HAP-1 (cell line): ENCODE measurements around the gene TAS2R16.

Experiments used
- DNase-seq, 2 experiments: peaks; one replicate each; pipeline ENCODE4 v3.0.0-alpha.2; 2016 to 2020; ENCODE audit warnings: low spot score in 2 of 2
- H3K27me3 ChIP-seq: fragments of 250-450 bp; sonication (Bioruptor Pico); 2 replicates; pipeline ENCODE4 v1.5.1; 2020; ENCODE audit warnings: low read depth, mild to moderate bottlenecking, moderate library complexity
- H3K36me3 ChIP-seq: fragments of 250-450 bp; sonication (Bioruptor Pico); replicated peaks from 2 replicates; pipeline ENCODE4 v1.5.1; 2020; ENCODE audit warnings: mild to moderate bottlenecking
- H3K4me1 ChIP-seq: fragments of 250-450 bp; sonication (Bioruptor Pico); 2 replicates; pipeline ENCODE4 v1.5.1; 2020; ENCODE audit warnings: mild to moderate bottlenecking
- H3K4me3 ChIP-seq: fragments of 250-450 bp; sonication (Bioruptor Pico); 2 replicates; pipeline ENCODE4 v1.5.1; 2020; ENCODE audit warnings: mild to moderate bottlenecking, moderate library complexity
- H3K9me3 ChIP-seq: fragments of 250-450 bp; sonication (Bioruptor Pico); 2 replicates; pipeline ENCODE4 v1.5.1; 2020; ENCODE audit warnings: mild to moderate bottlenecking, moderate library complexity
- in situ Hi-C: fragments of 300-500 bp; cut with MboI; formaldehyde crosslinking; loops from 3 replicates; pipeline ENCODE4 v1.14.3; 2020; ENCODE audit warnings: low sequenced_read_pairs, inconsistent platforms, mixed read lengths

Gene TAS2R16, protein sequence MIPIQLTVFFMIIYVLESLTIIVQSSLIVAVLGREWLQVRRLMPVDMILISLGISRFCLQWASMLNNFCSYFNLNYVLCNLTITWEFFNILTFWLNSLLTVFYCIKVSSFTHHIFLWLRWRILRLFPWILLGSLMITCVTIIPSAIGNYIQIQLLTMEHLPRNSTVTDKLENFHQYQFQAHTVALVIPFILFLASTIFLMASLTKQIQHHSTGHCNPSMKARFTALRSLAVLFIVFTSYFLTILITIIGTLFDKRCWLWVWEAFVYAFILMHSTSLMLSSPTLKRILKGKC

DNA sequence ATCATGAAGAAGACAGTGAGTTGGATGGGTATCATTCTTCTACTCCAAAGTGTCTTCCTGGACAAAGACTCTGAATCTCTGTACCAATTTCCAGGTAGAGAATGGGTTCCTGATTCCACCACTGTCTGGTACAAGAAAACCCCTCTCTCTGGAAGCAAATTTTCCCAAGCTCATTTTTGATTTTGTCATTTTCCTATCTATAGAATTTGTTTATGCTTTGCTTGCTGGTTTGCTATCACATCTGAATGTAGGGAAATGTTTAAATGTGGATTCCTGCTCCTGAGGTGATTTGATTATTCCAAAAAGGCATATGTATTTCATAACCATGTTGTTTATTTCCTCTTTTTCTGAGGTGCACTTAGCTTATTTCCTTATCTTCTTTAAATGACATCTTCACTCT lies at the start of gene TAS2R16:
Gene TAS2R16, minus strand, starts transcription at position 101 of the 400 bp plus-strand sequence. Its CDS starts 66 bp downstream, at position 35.
- in situ Hi-C loops = no loop called here
- Histone ChIP-seq H3K4me3 (no peak within 1 kb of the TSS), H3K27me3 (peaks cover 6% of the 10 kb centered on the region), H3K36me3 (no peaks in the 10 kb centered on the region), H3K4me1 (no peaks in the 10 kb centered on the region), H3K9me3 (no peaks in the 10 kb centered on the region)
- DNase-seq = no peak

DNA sequence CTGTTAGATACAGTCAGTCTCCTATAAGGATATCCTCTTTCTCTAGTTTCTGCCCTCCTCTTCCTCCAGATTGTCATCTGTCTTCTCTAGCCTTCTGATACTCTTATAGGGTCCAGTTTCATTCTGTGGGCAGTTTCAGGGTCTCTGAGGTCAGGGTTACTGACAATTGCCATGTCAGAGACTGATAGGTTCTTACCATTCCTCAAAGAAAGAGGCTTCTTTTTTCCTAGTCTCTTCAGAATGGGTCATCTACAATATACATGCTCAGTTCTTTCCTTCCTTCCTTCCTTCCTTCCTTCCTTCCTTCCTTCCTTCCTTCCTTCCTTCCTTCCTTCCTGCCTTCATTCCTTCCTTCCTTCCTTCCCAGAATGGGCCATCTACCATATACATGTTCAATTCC lies 48.1 kb upstream of the TAS2R16 start:
- H3K9me3 ChIP-seq = no peaks in the 10 kb centered on the region; the same call in 1 of the 2 replicates
- H3K36me3 ChIP-seq = no peaks in the 10 kb centered on the region
- in situ Hi-C loops = no loop called here
- no peaks in the 10 kb centered on the region for H3K27me3 ChIP-seq
- DNase-seq = no peak
- no peak overlapping the region for H3K4me3 ChIP-seq
- H3K4me1 ChIP-seq = peaks cover 2% of the 10 kb centered on the region; the same call in 1 of the 2 replicates

DNA sequence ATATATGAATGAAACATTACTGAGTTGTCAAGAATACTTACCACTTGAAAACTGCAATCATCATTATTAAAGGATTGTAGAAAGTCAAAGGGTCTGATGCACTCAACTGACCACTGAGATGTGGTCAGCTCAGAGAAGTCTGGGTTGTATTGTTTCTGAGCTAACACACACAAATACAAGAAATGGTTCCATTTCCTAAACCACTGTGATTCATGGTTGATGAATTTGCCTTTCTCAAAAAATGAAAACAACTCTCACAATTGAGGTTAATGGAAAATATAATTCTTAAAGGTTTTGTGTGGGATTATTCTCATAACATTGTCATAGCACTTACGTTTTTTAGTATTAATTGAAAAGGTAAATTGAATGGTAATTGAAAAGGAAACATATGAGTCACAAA lies 45.6 kb upstream of the TAS2R16 start:
- in situ Hi-C loops = no loop called here
- Histone ChIP-seq H3K4me3 (no peak overlapping the region), H3K9me3 (no peaks in the 10 kb centered on the region), H3K27me3 (no peaks in the 10 kb centered on the region), H3K4me1 (peaks cover 3% of the 10 kb centered on the region; the same call in 1 of the 2 replicates), H3K36me3 (no peaks in the 10 kb centered on the region)
- DNase-seq = no peak

DNA sequence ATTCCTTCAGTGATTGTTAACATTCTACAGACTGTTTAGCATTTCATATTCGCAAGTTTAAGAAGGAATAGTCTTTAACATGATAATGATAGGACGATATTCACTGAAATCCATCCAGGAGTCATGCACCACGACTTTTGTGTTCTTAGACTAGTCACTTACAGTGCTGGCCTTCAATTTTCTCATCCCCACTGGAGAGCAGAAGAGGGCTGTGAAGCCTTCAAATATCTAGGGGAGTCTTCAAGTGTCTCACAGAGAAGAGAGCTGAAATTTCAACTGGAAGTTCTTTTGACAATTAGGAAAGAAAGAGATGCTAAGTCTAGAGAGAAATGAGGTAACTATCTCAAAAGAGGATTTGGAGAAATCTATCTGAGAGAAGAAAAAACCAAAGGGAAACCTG lies 43.8 kb upstream of the TAS2R16 start:
- Histone ChIP-seq H3K36me3 (no peaks in the 10 kb centered on the region), H3K4me3 (no peak overlapping the region), H3K27me3 (no peaks in the 10 kb centered on the region), H3K4me1 (peaks cover 3% of the 10 kb centered on the region; the same call in 1 of the 2 replicates), H3K9me3 (no peaks in the 10 kb centered on the region)
- in situ Hi-C loops = no loop called here
- no peak for DNase-seq

DNA sequence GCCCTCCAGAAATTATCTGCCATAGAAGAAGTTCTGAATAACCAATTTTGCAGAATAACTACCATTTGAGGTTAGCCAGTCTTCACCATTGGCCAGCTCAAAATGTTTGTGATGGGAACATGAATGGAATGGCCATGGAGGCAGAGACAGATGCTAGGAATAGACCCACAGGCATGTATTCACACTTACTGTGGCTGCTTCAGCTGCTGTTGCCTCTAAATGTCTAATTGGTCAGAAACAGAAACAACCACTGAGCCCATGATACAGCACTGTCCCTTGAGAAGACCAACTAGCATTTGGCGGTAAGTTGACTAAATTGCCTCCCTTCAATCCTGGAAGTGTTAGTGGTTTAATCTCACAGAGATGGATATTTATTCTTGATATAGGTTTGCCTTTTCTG lies 38.6 kb upstream of the TAS2R16 start:
- DNase-seq = no peak
- in situ Hi-C loops = no loop called here
- Histone ChIP-seq H3K27me3 (no peaks in the 10 kb centered on the region), H3K36me3 (no peaks in the 10 kb centered on the region), H3K9me3 (no peaks in the 10 kb centered on the region), H3K4me1 (peaks cover 3% of the 10 kb centered on the region; the same call in 1 of the 2 replicates), H3K4me3 (no peak overlapping the region)

DNA sequence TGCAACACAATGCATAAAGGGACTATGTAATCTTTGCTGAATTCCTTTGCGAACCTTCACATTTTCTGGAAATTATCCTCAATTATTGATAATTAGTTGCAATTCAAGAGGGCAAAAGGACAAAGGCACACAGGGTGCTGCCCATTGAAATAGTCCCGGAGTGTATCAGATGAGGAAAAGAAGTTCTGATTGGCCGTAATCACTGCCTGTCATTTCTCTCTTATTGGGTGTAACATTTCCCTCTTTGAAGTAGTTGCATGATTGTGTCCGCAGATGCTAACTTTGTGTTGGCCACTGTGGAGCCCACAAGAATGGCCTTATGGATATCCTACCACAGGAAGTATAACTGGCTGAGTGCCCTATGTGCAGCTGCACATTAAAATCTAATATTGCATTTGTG lies 35.1 kb upstream of the TAS2R16 start:
- H3K4me3 ChIP-seq = no peak overlapping the region
- H3K4me1 ChIP-seq = no peaks in the 10 kb centered on the region
- no peaks in the 10 kb centered on the region for H3K9me3 ChIP-seq
- DNase-seq = no peak
- no peaks in the 10 kb centered on the region for H3K36me3 ChIP-seq
- in situ Hi-C loops = no loop called here
- no peaks in the 10 kb centered on the region for H3K27me3 ChIP-seq

GRCh38 chr7:123028339-123028738 lies 32.8 kb upstream of the TAS2R16 start:
- H3K4me1 ChIP-seq = no peaks in the 10 kb centered on the region
- no peak for DNase-seq
- H3K4me3 ChIP-seq = no peak overlapping the region
- H3K36me3 ChIP-seq = no peaks in the 10 kb centered on the region
- H3K9me3 ChIP-seq = no peaks in the 10 kb centered on the region
- in situ Hi-C loops = no loop called here
- no peaks in the 10 kb centered on the region; the same call in 1 of the 2 replicates for H3K27me3 ChIP-seq

GRCh38 chr7:123026251-123026650 lies 30.8 kb upstream of the TAS2R16 start:
- Histone ChIP-seq H3K36me3 (no peaks in the 10 kb centered on the region), H3K4me1 (no peaks in the 10 kb centered on the region), H3K9me3 (no peaks in the 10 kb centered on the region), H3K4me3 (no peak overlapping the region), H3K27me3 (no peaks in the 10 kb centered on the region; the same call in 1 of the 2 replicates)
- in situ Hi-C loops = no loop called here
- no peak for DNase-seq

- in situ Hi-C loops = no loop called here
- Histone ChIP-seq H3K36me3 (no peaks in the 10 kb centered on the region), H3K27me3 (no peaks in the 10 kb centered on the region; the same call in 1 of the 2 replicates), H3K4me1 (no peaks in the 10 kb centered on the region), H3K9me3 (no peaks in the 10 kb centered on the region), H3K4me3 (no peak overlapping the region)
- DNase-seq = no peak
Observed at GRCh38 chr7:123024989-123025758, 29.7 kb upstream of the TAS2R16 start.

DNA sequence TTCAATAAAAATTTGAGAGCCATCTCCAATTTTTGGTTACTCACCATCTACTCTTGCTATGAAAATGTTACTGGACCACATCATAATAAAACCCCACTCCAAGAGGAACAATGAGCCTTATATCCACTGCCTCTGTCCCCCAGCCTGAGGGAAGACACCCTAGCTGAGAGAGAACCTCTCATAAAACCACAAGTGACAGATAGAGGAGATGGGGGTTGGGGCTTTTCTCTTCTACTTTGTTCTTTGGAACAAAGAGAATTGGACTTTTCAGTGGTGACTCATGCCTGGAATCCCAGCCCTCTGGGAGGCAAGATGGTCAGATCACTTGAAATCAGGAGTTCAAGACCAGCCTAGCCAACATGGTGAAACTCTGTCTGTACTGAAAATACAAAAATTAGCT lies 27.6 kb upstream of the TAS2R16 start:
- Histone ChIP-seq H3K36me3 (no peaks in the 10 kb centered on the region), H3K4me1 (no peaks in the 10 kb centered on the region), H3K9me3 (no peaks in the 10 kb centered on the region), H3K4me3 (no peak overlapping the region), H3K27me3 (no peaks in the 10 kb centered on the region; the same call in 1 of the 2 replicates)
- DNase-seq = no peak
- in situ Hi-C loops = no loop called here

DNA sequence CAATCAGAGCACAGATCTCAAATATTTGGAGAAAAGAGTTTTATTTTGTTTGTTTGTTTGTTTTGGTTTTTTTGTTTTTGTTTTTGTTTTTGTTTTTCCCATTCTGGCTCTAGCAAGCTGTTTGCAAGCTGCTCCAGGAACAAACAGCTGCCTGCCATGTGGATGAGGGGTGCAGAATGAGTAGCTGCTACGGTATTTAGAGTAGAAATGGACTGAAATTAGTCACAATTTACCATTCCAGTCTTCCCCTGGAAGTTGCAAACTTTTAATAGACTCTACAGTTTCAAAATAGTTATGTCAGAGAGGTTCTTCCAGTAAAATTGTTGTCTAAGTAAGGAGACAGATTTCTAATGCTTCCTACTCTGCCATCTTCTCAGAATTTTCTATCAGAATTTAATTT lies 27.1 kb upstream of the TAS2R16 start:
- Histone ChIP-seq H3K27me3 (no peaks in the 10 kb centered on the region; the same call in 1 of the 2 replicates), H3K9me3 (no peaks in the 10 kb centered on the region), H3K4me3 (no peak overlapping the region), H3K36me3 (no peaks in the 10 kb centered on the region), H3K4me1 (no peaks in the 10 kb centered on the region)
- in situ Hi-C loops = no loop called here
- DNase-seq = no peak

DNA sequence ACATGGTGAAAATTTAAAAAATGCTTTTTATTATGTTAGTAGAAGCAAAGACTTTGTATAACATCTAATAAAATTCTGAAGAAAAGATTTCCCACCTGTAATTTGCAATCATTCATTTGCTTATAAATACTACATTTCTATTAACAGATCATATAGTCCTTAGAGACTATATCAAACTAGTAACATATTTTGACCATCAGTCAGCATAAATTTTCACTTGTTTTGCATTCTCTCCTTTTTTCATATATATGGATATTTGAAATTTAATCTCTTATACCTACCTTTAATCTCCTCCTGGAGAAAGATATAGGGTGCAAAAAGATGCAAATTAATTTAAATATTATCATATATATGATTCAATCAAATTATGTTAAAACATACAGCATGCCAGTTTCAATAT lies 16.9 kb upstream of the TAS2R16 start:
- in situ Hi-C loops = no loop called here
- H3K36me3 ChIP-seq = no peaks in the 10 kb centered on the region
- no peaks in the 10 kb centered on the region for H3K4me1 ChIP-seq
- no peak for DNase-seq
- H3K9me3 ChIP-seq = no peaks in the 10 kb centered on the region
- H3K4me3 ChIP-seq = no peak overlapping the region
- H3K27me3 ChIP-seq = no peaks in the 10 kb centered on the region

DNA sequence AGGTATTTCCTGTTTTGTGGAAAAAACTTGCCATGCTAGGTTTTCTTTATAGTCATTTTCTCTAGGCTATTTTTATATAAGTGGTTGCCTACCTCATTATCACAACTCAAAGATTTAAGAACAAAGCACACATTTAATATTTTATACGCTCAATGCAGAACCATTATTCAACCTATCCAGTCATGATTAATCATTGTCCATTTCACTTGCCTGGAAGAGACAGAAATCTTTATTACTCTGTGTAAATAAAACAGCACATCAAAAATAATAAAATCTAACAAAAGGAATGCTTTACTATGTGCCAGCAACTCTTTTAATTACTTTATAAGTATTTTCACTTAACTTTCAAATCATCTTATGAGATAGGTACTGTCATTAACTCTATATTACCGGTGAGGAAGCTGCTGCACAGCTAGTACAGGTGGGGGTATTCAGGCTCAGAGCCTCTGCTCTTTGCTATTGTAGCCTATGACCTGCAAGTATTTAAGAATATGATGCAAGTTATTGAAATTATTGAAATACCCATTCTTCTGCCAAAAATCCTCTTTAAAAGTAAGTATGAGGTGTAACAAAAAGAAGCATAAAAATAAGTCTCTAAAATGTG lies 16.4 kb upstream of the TAS2R16 start:
- in situ Hi-C loops = no loop called here
- Histone ChIP-seq H3K4me3 (no peak overlapping the region), H3K27me3 (no peaks in the 10 kb centered on the region), H3K9me3 (no peaks in the 10 kb centered on the region), H3K4me1 (no peaks in the 10 kb centered on the region), H3K36me3 (no peaks in the 10 kb centered on the region)
- no peak for DNase-seq

- Histone ChIP-seq H3K36me3 (no peaks in the 10 kb centered on the region), H3K9me3 (no peaks in the 10 kb centered on the region), H3K4me1 (no peaks in the 10 kb centered on the region), H3K27me3 (0 out of 2 replicates have a peak, but pooled peaks cover 2% of the 10 kb centered on the region), H3K4me3 (no peak overlapping the region)
- in situ Hi-C loops = no loop called here
- DNase-seq = no peak
Observed at GRCh38 chr7:123004931-123005330, 9.4 kb upstream of the TAS2R16 start.
